ENCODE data around the gene SPOCK1. TPM values are rescaled to one million over a fixed set of nuclear protein-coding genes. Genes with fewer than 3 reads are reported as not detected.

Gene SPOCK1
- total RNA-seq, 1 donor = 0.42 TPM

DNA sequence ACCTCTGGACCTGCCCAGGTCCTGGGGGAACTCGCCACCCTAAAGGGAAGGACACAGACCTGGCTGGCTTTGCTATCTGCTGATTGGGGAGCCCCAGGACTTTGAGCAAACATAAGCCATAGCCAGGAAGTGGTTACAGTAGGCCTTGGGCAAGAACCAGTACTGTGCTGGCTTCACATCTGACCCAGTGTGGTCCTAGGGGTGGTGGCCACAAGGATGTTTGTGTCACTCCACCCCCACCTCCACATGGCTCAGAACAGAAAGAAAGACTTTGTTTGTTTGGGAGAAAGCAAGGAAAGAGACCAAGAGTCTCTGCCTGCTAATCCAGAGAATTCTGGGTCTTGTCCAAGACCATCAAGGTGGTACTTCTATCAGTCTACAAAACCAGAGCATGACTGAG, 334.2 kb downstream of the SPOCK1 start:
- Histone ChIP-seq H3K4me1 (ENCODE audit: insufficient read depth, low read length) (no peaks in the 10 kb centered on the region), H3K4me3 (ENCODE audit: low read length) (no peak overlapping the region), H3K27me3 (ENCODE audit: insufficient read depth, low read length) (no peaks in the 10 kb centered on the region), H3K9me3 (ENCODE audit: low read depth, low read length) (no peaks in the 10 kb centered on the region)

DNA sequence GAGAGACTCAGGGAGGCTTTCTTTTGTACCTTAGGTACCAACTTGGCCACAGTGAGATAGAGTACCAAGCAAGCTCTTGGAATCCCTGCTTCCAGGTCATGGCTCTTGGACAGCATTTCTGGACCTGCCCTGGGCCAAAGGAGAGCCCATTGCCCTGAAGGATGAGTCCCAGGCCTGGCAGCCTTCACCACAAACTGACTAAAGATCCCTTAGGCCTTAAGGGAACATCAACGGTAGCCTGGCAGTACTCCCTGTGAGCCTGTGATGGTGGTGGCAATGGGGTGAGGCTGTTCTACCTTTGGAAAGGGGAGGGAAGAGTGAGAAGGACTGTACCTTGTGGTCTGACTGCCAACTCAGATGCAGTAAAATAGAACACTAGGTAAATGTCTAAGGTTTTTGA, 334.6 kb downstream of the SPOCK1 start:
- Histone ChIP-seq H3K9me3 (ENCODE audit: low read depth, low read length) (no peaks in the 10 kb centered on the region), H3K4me1 (ENCODE audit: insufficient read depth, low read length) (no peaks in the 10 kb centered on the region), H3K4me3 (ENCODE audit: low read length) (no peak overlapping the region), H3K27me3 (ENCODE audit: insufficient read depth, low read length) (no peaks in the 10 kb centered on the region)

DNA sequence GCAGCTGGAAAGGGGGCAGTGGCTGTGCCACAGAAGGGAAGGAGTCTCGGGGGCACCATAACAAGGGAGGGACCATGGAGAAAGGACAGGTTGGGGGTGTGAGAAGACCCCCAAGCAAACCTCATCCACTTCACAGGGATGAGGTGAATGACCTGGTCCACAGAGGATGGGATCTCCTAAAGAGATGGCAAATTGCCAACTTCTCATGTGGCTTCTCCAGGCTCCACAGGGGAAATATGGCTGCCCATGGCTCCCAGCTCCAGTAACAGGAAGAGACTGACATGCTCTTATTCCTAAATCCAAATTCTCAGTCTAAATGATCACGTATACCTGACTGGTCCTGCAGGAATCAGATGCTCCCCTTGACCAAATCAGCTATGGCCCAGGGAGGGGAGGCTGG, 340.4 kb downstream of the SPOCK1 start:
- no peaks in the 10 kb centered on the region for H3K27me3 ChIP-seq (ENCODE audit: insufficient read depth, low read length)
- no peaks in the 10 kb centered on the region for H3K4me1 ChIP-seq (ENCODE audit: insufficient read depth, low read length)
- H3K9me3 ChIP-seq (ENCODE audit: low read depth, low read length) = no peaks in the 10 kb centered on the region
- H3K4me3 ChIP-seq (ENCODE audit: low read length) = no peak overlapping the region

DNA sequence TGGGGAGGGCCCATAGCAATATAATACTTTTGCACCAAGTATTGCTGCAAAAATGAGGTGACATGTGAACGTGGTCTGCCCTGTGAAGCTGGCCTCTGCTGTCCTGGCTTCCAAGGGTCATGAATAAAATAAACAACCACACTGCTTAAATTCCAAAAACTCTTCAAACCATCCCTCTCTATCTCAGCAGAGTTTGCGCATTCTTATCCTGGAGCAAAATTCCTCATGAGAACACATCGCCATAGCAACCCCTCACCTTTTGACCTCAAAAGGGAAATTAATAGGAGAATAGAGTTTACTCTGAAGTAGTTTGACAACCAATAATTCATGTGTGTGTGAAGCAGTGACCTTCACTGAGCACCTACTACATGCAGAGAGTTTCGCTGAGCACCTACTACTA, 342.9 kb downstream of the SPOCK1 start:
- Histone ChIP-seq H3K4me3 (ENCODE audit: low read length) (no peak overlapping the region), H3K27me3 (ENCODE audit: insufficient read depth, low read length) (no peaks in the 10 kb centered on the region), H3K9me3 (ENCODE audit: low read depth, low read length) (no peaks in the 10 kb centered on the region), H3K4me1 (ENCODE audit: insufficient read depth, low read length) (no peaks in the 10 kb centered on the region)

DNA sequence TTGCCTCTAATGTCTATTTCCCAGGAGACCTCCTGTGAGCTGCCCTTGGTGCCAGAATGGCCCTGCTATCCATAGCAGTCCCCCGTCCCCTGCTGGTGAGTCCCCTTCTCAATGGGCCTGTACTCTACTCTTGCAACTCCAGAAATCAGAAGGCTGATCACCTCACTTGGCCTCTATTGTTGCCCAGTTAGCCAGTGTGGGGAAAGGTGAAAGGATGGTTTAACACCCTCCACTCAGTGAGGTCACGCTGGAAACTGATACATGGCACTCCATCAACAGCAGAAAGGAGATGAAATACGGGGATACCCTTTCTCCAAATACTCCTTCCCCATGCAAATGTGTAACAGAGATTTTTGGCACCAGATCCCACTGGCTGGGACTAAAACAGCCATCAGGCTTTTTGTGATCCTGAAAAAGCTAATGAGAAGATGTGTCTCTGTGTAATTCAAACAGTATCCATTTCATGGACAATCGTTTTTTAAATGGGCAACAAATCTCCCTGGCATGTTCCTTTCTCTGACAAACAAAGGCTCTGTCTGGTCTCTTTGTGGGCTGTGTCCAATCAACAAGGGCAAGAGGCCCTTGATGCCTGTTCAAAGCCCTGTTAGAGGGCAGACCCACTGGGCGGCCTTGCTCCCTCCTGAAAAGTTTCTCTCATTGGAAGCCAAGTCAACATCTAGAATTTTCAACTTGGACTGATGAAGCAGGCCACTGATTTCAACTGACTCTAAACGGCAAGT, 343.7 kb downstream of the SPOCK1 start:
- Histone ChIP-seq H3K4me3 (ENCODE audit: low read length) (no peak overlapping the region), H3K27me3 (ENCODE audit: insufficient read depth, low read length) (no peaks in the 10 kb centered on the region), H3K9me3 (ENCODE audit: low read depth, low read length) (no peaks in the 10 kb centered on the region), H3K4me1 (ENCODE audit: insufficient read depth, low read length) (no peaks in the 10 kb centered on the region)

DNA sequence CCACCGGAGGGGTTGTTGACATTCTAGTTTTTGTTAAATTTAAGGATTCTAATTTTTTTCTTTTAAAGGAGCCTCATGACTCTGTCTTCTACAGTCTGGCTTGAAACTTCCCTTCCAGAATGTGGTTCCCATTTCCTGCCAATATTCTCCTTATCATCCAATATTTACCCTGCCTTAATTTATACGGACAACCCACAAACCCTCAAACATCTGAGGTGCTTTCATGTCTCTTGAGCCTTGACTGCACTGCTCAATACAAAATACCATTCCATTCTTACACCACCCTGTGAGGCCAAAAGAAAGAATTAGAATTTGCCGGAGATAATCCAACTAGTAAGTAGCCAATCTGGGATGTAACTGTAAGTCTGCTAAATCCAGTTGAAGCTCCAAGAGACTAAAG, 346.5 kb downstream of the SPOCK1 start:
- no peaks in the 10 kb centered on the region for H3K4me1 ChIP-seq (ENCODE audit: insufficient read depth, low read length)
- no peak overlapping the region for H3K4me3 ChIP-seq (ENCODE audit: low read length)
- no peaks in the 10 kb centered on the region for H3K9me3 ChIP-seq (ENCODE audit: low read depth, low read length)
- no peaks in the 10 kb centered on the region for H3K27me3 ChIP-seq (ENCODE audit: insufficient read depth, low read length)

DNA sequence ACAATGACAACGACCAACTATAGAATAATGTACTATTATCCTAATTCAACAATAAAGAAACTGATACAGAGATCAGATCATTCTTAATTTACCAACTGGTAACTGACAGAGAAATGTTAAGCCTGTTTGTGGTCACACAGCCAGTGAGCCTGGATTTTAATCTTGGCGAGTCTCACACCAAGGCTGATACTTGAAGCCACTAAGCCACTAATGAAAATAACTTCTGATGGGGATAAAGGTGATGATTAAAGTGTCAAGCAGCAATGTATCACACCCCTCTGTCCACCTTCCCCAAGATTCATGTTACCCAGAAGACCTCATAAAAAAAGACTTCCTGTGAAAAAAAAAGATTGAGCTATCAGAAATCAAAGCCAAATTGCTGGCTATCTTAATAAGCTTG, 350.5 kb downstream of the SPOCK1 start:
- Histone ChIP-seq H3K4me1 (ENCODE audit: insufficient read depth, low read length) (no peaks in the 10 kb centered on the region), H3K4me3 (ENCODE audit: low read length) (no peak overlapping the region), H3K27me3 (ENCODE audit: insufficient read depth, low read length) (no peaks in the 10 kb centered on the region), H3K9me3 (ENCODE audit: low read depth, low read length) (no peaks in the 10 kb centered on the region)

DNA sequence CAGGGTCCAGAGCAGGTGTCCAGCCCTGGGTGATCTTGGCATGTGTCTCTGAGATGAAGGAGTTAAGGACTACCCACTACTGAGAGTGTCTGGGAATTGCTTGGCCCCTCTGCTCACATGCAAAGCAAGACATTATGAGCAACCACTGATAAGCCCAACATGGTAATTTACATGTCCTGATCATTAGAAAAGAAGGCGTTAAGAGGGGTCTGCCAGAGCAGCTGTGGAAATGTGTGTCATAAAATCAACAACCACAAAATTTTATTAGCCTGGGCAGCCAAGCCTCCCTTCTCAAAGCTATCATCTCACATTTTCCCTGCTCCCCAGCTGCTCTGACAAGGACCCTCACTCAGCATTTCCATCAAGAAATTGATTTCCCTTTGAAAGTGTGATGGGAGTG, 351.0 kb downstream of the SPOCK1 start:
- no peak overlapping the region for H3K4me3 ChIP-seq (ENCODE audit: low read length)
- no peaks in the 10 kb centered on the region for H3K9me3 ChIP-seq (ENCODE audit: low read depth, low read length)
- H3K27me3 ChIP-seq (ENCODE audit: insufficient read depth, low read length) = no peaks in the 10 kb centered on the region
- no peaks in the 10 kb centered on the region for H3K4me1 ChIP-seq (ENCODE audit: insufficient read depth, low read length)

DNA sequence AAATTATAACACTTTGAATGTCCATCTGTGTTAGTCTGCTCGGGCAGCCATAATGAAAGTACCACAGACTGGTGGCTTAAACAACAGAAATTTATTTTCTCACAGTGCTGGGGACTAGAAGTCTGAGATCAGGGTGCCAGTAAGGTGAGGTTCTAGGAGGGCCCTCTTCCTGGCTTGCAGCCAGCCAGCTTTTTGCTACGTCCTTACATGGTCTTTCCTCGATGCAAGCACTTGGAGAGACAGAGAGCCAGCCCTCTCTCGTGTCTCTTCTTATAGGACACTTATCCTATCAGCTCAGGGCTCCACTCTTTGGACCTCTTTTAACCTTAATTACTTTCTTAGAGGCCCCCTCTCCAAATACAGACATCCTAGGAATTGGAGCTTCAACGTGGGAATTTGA, 351.8 kb downstream of the SPOCK1 start:
- Histone ChIP-seq H3K4me1 (ENCODE audit: insufficient read depth, low read length) (no peaks in the 10 kb centered on the region), H3K27me3 (ENCODE audit: insufficient read depth, low read length) (no peaks in the 10 kb centered on the region), H3K9me3 (ENCODE audit: low read depth, low read length) (no peaks in the 10 kb centered on the region), H3K4me3 (ENCODE audit: low read length) (no peak overlapping the region)

DNA sequence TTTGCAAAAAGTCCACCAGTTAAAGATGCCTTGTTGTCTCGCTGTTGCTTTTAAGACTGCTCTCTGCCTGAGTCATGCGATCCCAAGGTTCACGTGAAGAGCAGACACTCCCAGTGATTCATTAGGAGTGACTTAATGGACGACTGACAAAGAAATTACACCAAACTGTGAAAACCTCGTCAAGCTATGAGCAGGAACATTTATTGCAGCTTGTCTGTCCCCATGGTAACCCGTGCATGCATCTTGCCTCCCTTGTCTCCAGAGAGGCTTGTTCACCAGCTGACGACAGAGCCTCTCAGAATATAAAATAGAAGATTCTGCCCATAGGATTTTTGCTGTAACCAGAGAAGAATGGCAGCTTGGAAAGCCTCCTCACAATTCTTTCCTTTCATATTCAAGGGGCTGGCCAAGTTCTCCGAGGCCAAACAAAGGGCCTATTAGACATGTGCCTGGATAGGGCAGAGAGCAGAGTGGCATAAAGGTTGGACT, 352.7 kb downstream of the SPOCK1 start:
- Histone ChIP-seq H3K9me3 (ENCODE audit: low read depth, low read length) (no peaks in the 10 kb centered on the region), H3K4me3 (ENCODE audit: low read length) (no peak overlapping the region), H3K27me3 (ENCODE audit: insufficient read depth, low read length) (no peaks in the 10 kb centered on the region), H3K4me1 (ENCODE audit: insufficient read depth, low read length) (no peaks in the 10 kb centered on the region)

DNA sequence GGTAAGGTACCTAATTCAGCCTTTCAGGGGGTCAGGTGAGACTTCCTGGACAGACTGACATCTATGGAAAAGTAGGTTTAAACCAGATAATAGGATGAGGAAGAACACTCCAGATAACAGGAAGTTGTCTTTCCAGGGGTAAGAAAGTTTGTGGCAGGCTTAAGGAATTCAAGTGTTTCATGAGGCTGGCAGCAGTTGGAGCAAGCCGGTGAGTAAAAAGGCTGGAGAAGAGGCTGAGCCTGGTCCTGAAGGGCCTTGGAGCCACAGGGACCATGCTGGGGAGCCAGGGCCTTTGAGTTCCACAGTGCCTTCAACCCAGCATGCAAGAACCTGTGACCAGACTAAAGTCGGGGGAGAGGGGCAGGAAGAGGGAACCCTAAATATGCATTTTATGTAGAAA, 353.4 kb downstream of the SPOCK1 start:
- Histone ChIP-seq H3K4me3 (ENCODE audit: low read length) (no peak overlapping the region), H3K4me1 (ENCODE audit: insufficient read depth, low read length) (no peaks in the 10 kb centered on the region), H3K9me3 (ENCODE audit: low read depth, low read length) (no peaks in the 10 kb centered on the region), H3K27me3 (ENCODE audit: insufficient read depth, low read length) (no peaks in the 10 kb centered on the region)

DNA sequence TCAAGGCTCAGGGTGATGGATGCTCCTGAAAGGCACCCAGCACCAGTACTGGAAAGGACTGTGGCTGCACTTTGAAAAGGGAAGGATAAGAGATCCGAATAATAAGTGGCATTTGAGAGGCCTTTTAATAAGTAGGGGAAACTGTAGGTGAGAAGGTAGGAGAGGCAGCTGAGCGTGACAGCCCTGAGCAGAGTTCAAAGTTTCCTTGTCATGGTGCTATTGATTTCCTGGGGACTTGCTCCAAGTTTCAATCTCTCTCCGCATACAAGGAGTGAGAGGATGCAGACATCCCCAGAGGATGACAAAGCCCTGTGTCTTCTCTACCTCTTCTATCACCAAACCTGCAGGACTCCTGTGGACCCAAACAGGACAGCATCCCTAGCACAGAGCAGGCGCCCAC, 354.5 kb downstream of the SPOCK1 start:
- Histone ChIP-seq H3K9me3 (ENCODE audit: low read depth, low read length) (no peaks in the 10 kb centered on the region), H3K4me3 (ENCODE audit: low read length) (no peak overlapping the region), H3K4me1 (ENCODE audit: insufficient read depth, low read length) (no peaks in the 10 kb centered on the region), H3K27me3 (ENCODE audit: insufficient read depth, low read length) (no peaks in the 10 kb centered on the region)

DNA sequence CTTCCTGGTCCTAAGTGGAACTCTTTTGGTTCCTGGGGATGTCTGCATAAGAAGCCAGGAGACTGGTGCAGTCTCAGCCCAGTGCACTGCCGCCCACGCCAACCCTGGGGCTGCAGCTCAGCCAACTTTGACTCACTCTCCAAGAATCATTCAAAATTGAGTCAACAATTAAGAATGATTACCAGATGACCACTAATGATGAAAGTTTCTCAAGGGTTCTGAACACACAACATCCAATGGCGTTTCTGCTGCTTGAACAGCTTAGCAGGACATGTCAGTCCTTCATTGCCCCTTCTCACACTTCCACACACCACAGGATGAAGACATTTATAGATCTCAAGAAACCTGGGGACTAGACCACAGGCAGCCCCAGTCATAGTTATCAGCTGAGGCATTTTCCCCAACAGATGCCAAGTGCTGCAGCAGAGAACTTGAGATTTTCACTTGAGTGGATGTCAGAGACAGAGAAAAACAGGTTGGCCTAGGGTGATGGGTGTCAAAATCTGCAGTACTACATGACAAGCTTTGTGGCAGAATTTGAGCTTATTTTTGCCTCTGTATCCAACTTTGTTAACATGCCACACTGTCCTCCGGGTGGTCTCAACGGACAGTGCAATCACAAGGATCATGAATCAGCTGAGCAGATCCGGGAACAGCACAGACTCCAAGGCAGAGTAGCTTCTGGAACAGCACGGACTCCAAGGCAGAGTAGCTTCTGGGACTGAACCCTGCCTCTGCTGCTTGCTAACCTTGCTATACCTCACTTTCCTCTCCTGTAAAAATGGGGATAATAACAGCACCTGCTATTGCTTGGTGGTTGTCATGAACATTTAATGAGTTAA, 356.1 kb downstream of the SPOCK1 start:
- Histone ChIP-seq H3K4me1 (ENCODE audit: insufficient read depth, low read length) (no peaks in the 10 kb centered on the region), H3K9me3 (ENCODE audit: low read depth, low read length) (no peaks in the 10 kb centered on the region), H3K4me3 (ENCODE audit: low read length) (no peak overlapping the region), H3K27me3 (ENCODE audit: insufficient read depth, low read length) (no peaks in the 10 kb centered on the region)

DNA sequence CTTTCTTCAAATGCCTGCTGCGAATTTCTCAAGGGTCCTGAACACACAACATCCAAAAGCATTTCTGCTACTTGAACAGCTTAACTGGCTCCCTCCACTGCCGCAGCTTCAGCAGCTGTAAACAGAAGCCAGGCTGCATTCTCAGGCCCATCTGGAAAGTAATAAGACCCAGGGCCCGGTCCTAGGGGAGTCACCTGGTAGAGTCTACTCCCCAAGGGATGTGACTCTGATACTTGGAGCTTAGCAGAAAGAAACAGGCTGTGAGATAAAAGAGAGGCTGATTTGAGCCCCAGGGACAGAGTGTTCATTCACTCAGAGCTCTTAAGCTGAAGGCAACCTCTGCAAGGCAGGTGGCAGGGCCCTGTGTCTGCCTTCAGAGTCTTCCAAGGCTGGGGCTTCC, 356.8 kb downstream of the SPOCK1 start:
- no peaks in the 10 kb centered on the region for H3K27me3 ChIP-seq (ENCODE audit: insufficient read depth, low read length)
- H3K4me1 ChIP-seq (ENCODE audit: insufficient read depth, low read length) = no peaks in the 10 kb centered on the region
- H3K4me3 ChIP-seq (ENCODE audit: low read length) = no peak overlapping the region
- no peaks in the 10 kb centered on the region for H3K9me3 ChIP-seq (ENCODE audit: low read depth, low read length)

DNA sequence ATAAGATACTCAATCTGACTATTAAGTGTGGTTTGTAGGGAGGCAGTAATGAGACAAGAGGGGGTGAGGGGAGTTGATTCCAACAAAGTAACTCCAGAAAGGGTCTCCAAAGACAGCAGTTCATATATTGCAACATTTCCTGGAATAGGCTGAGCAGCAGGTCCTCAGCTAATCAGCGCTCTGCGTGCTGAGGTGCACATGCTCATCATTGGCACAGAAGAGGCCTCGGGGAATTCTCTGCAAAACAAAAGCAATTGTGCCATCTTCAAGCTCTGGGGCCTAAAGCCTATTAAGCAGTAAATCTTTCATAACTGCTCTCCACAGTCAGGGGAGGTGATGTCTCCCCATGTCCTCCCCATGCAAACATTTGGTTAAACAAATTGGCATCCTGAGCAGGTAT, 357.3 kb downstream of the SPOCK1 start:
- H3K9me3 ChIP-seq (ENCODE audit: low read depth, low read length) = no peaks in the 10 kb centered on the region
- H3K4me3 ChIP-seq (ENCODE audit: low read length) = no peak overlapping the region
- no peaks in the 10 kb centered on the region for H3K27me3 ChIP-seq (ENCODE audit: insufficient read depth, low read length)
- no peaks in the 10 kb centered on the region for H3K4me1 ChIP-seq (ENCODE audit: insufficient read depth, low read length)
